GM12878 (cell line): ENCODE measurements around the gene PTCD1. TPM values are rescaled to one million over a fixed set of nuclear protein-coding genes. Genes with fewer than 3 reads are reported as not detected.
A peak's percentile ranks its signal among the peaks of the same experiment; 100 is the strongest.

Experiments used
- ATAC-seq: fragments of 200-7000 bp; cut with Tn5 transposase; 3 replicates; pipeline ENCODE4 v1.9.1; 2020; ENCODE audit warnings: mild to moderate bottlenecking, moderate library complexity
- BruUV-seq: library from RNA; stranded (reverse); fragments of 400-500 nt; replicated peaks from 2 replicates; lab custom pipeline; 2021; lab: Mats Ljungman, UMichigan
- CTCF ChIA-PET: fragments of 300-600 bp; sonication (Branson Sonifier 250); formaldehyde crosslinking; extraction: SDS; loops from one replicate; lab custom pipeline; 2021; ENCODE audit warnings: inconsistent platforms; lab: Yijun Ruan, JAX
- POLR2A ChIA-PET: fragments of 350-600 bp; formaldehyde crosslinking; extraction: SDS; loops from one replicate; lab custom pipeline; 2021; ENCODE audit warnings: inconsistent platforms; lab: Charles Lee
- RAD21 ChIA-PET: fragments of 300-600 bp; sonication (Branson Sonifier 250); formaldehyde crosslinking; loops from one replicate; lab custom pipeline; 2023; ENCODE audit warnings: antibody characterized with exemption; ENCODE audit not compliant: unreplicated experiment; lab: Charles Lee
- SMC1A ChIA-PET: fragments of 300-600 bp; sonication (Branson Sonifier 250); formaldehyde crosslinking; loops from one replicate; lab custom pipeline; 2023; ENCODE audit not compliant: unreplicated experiment, uncharacterized antibody; lab: Charles Lee
- DNase-seq: peaks from one replicate; pipeline ENCODE4 v3.0.0-alpha.2; 2011; ENCODE audit warnings: low read depth, low spot score
- FAIRE-seq: peaks from 3 replicates; lab custom pipeline; 2011; peaks lifted over from hg19 to GRCh38; lab: Jason Lieb, UNC
- H2AFZ ChIP-seq: 2 replicates; pipeline ENCODE4 v1.6.0; 2011; ENCODE audit warnings: low read depth, low read length, control low read depth; ENCODE audit not compliant: control insufficient read depth
- H3K27ac ChIP-seq: 2 replicates; pipeline ENCODE4 v1.5.1; 2011; ENCODE audit warnings: control low read depth; ENCODE audit not compliant: control insufficient read depth, insufficient read depth
- H3K27me3 ChIP-seq, 2 experiments: replicated peaks in 1 of 2; 2 replicates each; pipeline versions ENCODE4 v1.6.0 to v1.6.1; 2011; ENCODE audit warnings: low read length in 1 of 2; ENCODE audit not compliant: control insufficient read depth in 2 of 2, insufficient read depth in 2 of 2
- H3K36me3 ChIP-seq, 2 experiments: 2 replicates each; pipeline ENCODE4 v1.5.1; 2011; ENCODE audit warnings: low read length in 1 of 2; ENCODE audit not compliant: control insufficient read depth in 2 of 2, insufficient read depth in 2 of 2
- H3K4me1 ChIP-seq: 2 replicates; pipeline ENCODE4 v1.6.1; 2011; ENCODE audit warnings: mild to moderate bottlenecking, low read length, moderate library complexity, mixed read lengths; ENCODE audit not compliant: control insufficient read depth, insufficient read depth
- H3K4me2 ChIP-seq: 2 replicates; pipeline ENCODE4 v1.6.0; 2011; ENCODE audit warnings: control low read depth; ENCODE audit not compliant: control insufficient read depth, insufficient read depth
- H3K4me3 ChIP-seq: fragments of 200-600 bp; sonication (generic); 2 replicates; pipeline ENCODE4 v1.5.1; 2016
- H3K79me2 ChIP-seq: 2 replicates; pipeline ENCODE4 v1.6.0; 2011; ENCODE audit warnings: low read length; ENCODE audit not compliant: control insufficient read depth, insufficient read depth
- H3K9ac ChIP-seq: 2 replicates; pipeline ENCODE4 v1.8.0; 2011; ENCODE audit warnings: low read length, control low read depth, mixed read lengths; ENCODE audit not compliant: control insufficient read depth, insufficient read depth
- H3K9me3 ChIP-seq: replicated peaks from 3 replicates; pipeline ENCODE4 v1.5.1; 2011; ENCODE audit warnings: mild to moderate bottlenecking, low read length; ENCODE audit not compliant: control insufficient read depth, insufficient read depth
- H4K20me1 ChIP-seq: 2 replicates; pipeline ENCODE4 v1.6.0; 2011; ENCODE audit not compliant: control insufficient read depth, insufficient read depth
- WGBS: methylation state at CpG from one replicate; pipeline ENCODE4 v1.1.6; 2016; ENCODE audit warnings: low lambda C conversion rate; ENCODE audit not compliant: insufficient replicate concordance, insufficient coverage; ENCODE audit errors: missing lambda C conversion rate; 5-methylcytosine and 5-hydroxymethylcytosine counted together
- in situ Hi-C: fragments of 300-500 bp; cut with MboI; formaldehyde crosslinking; loops from 9 replicates; pipeline ENCODE4 v1.14.3; 2018; ENCODE audit warnings: mixed read lengths
- intact Hi-C: fragments of 100-400 bp; cut with micrococcal nuclease; formaldehyde crosslinking; loops from one replicate; pipeline ENCODE4 v1.14.2; 2022; ENCODE audit not compliant: unreplicated experiment
- polyA plus RNA-seq, 11 experiments: library from polyadenylated mRNA; depleted of rRNA in 4 of 11; unstranded in 6 of 11; stranded (reverse) in 5 of 11; fragments of >200 nt; fragmentation: Nextera tagmentation in 4 of 11; fragmentation: Illumina TruSeq in 1 of 11; extraction: Ambion mirVana in 4 of 11; extraction: Trizol in 1 of 11; gene quantifications; 1 replicate in 1 of 11; 2 replicates in 10 of 11; pipeline versions ENCODE4 v1.2.1 to v1.2.3, GENCODE V29; 2011 to 2016; ENCODE audit warnings: inconsistent platforms in 2 of 11, missing spikeins in 2 of 11, low read depth in 1 of 11
- total RNA-seq, 4 experiments: library from RNA; depleted of rRNA in 3 of 4; stranded (reverse); fragments of >200 nt in 3 of 4; fragmentation: Illumina TruSeq in 1 of 4; extraction: Trizol in 1 of 4; gene quantifications; 2 replicates each; pipeline versions ENCODE4 v1.2.1 to v1.2.3, GENCODE V29; 2013 to 2021
- TF ChIP-seq, protein P1 (sequence below), 3 experiments: IDR thresholded peaks in 2 of 3; conservative IDR thresholded peaks in 1 of 3; 2 replicates each; pipeline ENCODE4 v1.5.1; 2011; ENCODE audit warnings: low read depth in 3 of 3, low read length in 3 of 3, mild to moderate bottlenecking in 3 of 3, control low read depth in 2 of 3, moderate library complexity in 2 of 3, inconsistent platforms in 1 of 3, mixed read lengths in 1 of 3; ENCODE audit not compliant: control insufficient read depth in 2 of 3, insufficient read depth in 1 of 3; ENCODE audit errors: extremely low read depth in 1 of 3
- TF ChIP-seq, protein P2 (sequence below): IDR thresholded peaks from 2 replicates; pipeline ENCODE4 v1.6.1; 2011; ENCODE audit warnings: borderline replicate concordance, low read depth, mild to moderate bottlenecking, moderate library complexity, low read length; ENCODE audit not compliant: insufficient read depth, poor library complexity, severe bottlenecking

The PTCD1 gene
- total and polyA plus RNA-seq, 10 of the 15 experiments (the other 5 are each of a cell fraction or from before 2014, with no cell fraction given): 0.26 to 9.7 (median 5.0) TPM

DNA sequence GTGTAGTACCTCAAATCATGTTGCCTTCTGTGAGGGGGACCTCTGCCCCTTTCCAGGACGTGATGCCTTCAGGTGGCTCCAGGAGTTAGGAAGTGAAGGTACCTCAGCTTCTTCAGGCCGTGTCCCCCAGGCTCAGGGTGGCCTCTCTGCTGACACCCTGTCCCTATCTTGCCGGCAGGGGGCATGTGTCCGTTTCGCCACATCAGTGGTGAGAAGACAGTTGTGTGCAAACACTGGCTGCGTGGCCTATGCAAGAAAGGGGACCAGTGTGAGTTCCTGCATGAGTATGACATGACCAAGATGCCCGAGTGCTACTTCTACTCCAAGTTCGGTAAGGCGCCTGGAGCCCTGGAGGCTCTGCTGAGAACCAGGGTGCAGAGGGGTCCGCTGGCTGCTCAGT lies 9.3 kb upstream of the PTCD1 start:
- 93% methylated on average over 10 of the region's 10 CpGs for WGBS
- Histone ChIP-seq H3K4me3 (no peak overlapping the region), H3K79me2 (no peaks in the 10 kb centered on the region), H3K27me3 (no peaks in the 10 kb centered on the region), H3K9me3 (no peaks in the 10 kb centered on the region), H3K27ac (no peak overlapping the region), H3K9ac (no peak overlapping the region)
- ChIA-PET SMC1A (no interaction called here), CTCF (interaction anchor here (0.6 to 0.7 kb wide), 2 partner anchors 392 to 543 kb away, joined by 3 to 4 read pairs; no protein-coding TSS in a partner anchor)
- TF ChIP-seq, protein P1, sequence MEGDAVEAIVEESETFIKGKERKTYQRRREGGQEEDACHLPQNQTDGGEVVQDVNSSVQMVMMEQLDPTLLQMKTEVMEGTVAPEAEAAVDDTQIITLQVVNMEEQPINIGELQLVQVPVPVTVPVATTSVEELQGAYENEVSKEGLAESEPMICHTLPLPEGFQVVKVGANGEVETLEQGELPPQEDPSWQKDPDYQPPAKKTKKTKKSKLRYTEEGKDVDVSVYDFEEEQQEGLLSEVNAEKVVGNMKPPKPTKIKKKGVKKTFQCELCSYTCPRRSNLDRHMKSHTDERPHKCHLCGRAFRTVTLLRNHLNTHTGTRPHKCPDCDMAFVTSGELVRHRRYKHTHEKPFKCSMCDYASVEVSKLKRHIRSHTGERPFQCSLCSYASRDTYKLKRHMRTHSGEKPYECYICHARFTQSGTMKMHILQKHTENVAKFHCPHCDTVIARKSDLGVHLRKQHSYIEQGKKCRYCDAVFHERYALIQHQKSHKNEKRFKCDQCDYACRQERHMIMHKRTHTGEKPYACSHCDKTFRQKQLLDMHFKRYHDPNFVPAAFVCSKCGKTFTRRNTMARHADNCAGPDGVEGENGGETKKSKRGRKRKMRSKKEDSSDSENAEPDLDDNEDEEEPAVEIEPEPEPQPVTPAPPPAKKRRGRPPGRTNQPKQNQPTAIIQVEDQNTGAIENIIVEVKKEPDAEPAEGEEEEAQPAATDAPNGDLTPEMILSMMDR (IDR thresholded peaks at IDR 0.05 in 2 of 3, conservative IDR thresholded peaks at IDR 0.05 in 1 of 3; ENCODE audit: control insufficient read depth in 2 of 3, extremely low read depth in 1 of 3, insufficient read depth in 1 of 3, low read depth in 3 of 3, low read length in 3 of 3): peak in 1 of 3 experiments; percentile 50; a peak in 2 of 6 replicates
- TF ChIP-seq, protein P2, sequence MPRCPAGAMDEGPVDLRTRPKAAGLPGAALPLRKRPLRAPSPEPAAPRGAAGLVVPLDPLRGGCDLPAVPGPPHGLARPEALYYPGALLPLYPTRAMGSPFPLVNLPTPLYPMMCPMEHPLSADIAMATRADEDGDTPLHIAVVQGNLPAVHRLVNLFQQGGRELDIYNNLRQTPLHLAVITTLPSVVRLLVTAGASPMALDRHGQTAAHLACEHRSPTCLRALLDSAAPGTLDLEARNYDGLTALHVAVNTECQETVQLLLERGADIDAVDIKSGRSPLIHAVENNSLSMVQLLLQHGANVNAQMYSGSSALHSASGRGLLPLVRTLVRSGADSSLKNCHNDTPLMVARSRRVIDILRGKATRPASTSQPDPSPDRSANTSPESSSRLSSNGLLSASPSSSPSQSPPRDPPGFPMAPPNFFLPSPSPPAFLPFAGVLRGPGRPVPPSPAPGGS: no peak
- TF ChIP-seq, all 136 proteins: peak for 1
- Histone ChIP-seq H4K20me1 (no peaks in the 10 kb centered on the region), H2AFZ (no peak overlapping the region), H3K4me2 (no peak overlapping the region), H3K36me3 (peaks cover 28 to 40% of the 10 kb centered on the region in 2 experiments; a peak in 3 of 4 replicates), H3K4me1 (no peaks in the 10 kb centered on the region)
- FAIRE-seq (no peak), DNase-seq (no peak), ATAC-seq (peak; percentile 79)
- no TSS peak for BruUV-seq
- intact Hi-C loops: no loop called here
- in situ Hi-C loops: no loop called here
- ChIA-PET RAD21 (no interaction called here), POLR2A (interaction anchor here (0.7 kb wide), 1 partner anchor 10 kb away, joined by 9 read pairs; no protein-coding TSS in a partner anchor)
